Measurements from ENCODE around the gene MECP2.

Gene MECP2

GRCh38 chrX:154021131-154021611 is 76.3 kb downstream of the MECP2 start:
- no peak; the same call in 1 of the 2 replicates for TF ChIP-seq CTCF (IDR thresholded peaks at IDR 0.05; ENCODE audit: low read depth, low read length)
- no peak for DNase-seq (ENCODE audit: extremely low read depth, low read depth)

GRCh38 chrX:154020536-154021115 is 76.9 kb downstream of the MECP2 start:
- no peak for DNase-seq (ENCODE audit: extremely low read depth, low read depth)
- TF ChIP-seq CTCF (IDR thresholded peaks at IDR 0.05; ENCODE audit: low read depth, low read length) = no peak

GRCh38 chrX:154019633-154020528 is 77.6 kb downstream of the MECP2 start, which contains the start of gene IRAK1:
Gene IRAK1, minus strand, starts transcription at chrX:154019902. Its CDS starts 90 bp downstream, at chrX:154019812.
- DNase-seq (ENCODE audit: extremely low read depth, low read depth) = no peak
- TF ChIP-seq CTCF (IDR thresholded peaks at IDR 0.05; ENCODE audit: low read depth, low read length) = no peak

- TF ChIP-seq CTCF (IDR thresholded peaks at IDR 0.05; ENCODE audit: low read depth, low read length) = no peak
- DNase-seq (ENCODE audit: extremely low read depth, low read depth) = no peak
These were observed 78.4 kb downstream of the MECP2 start for GRCh38 chrX:154019061-154019621.

- DNase-seq (ENCODE audit: extremely low read depth, low read depth) = no peak
- no peak for TF ChIP-seq CTCF (IDR thresholded peaks at IDR 0.05; ENCODE audit: low read depth, low read length)
These were observed 78.9 kb downstream of the MECP2 start for GRCh38 chrX:154018518-154019060.

- no peak for DNase-seq (ENCODE audit: extremely low read depth, low read depth)
- no peak for TF ChIP-seq CTCF (IDR thresholded peaks at IDR 0.05; ENCODE audit: low read depth, low read length)
These were observed 79.6 kb downstream of the MECP2 start for GRCh38 chrX:154017766-154018517.
